ENCODE measurements around the gene GSS. TPM values are rescaled to one million over a fixed set of nuclear protein-coding genes. Genes with fewer than 3 reads are reported as not detected.

Gene GSS
- total and polyA plus RNA-seq, 2 donors (not counting 1 experiment from before 2014, with no cell fraction given), result 55.3 to 71.3 TPM

GRCh38 chr20:34983089-34983820 lies 27.6 kb upstream of the GSS start:
- Histone ChIP-seq H3K4me1 (ENCODE audit: control insufficient read depth, extremely low read depth, insufficient read depth, low read length) (no peaks in the 10 kb centered on the region), H3K27me3 (ENCODE audit: control insufficient read depth, insufficient read depth, low read length) (no peaks in the 10 kb centered on the region), H3K4me3 (replicated peaks in 1 of 4; ENCODE audit: control extremely low read depth in 1 of 4, insufficient read depth in 1 of 4, low read depth in 3 of 4, low read length in 4 of 4) (no peak overlapping the region), H4K20me1 (ENCODE audit: control insufficient read depth, extremely low read depth, insufficient read depth, low read length) (no peaks in the 10 kb centered on the region), H2AFZ (ENCODE audit: low read length) (no peak overlapping the region), H3K9ac (ENCODE audit: insufficient read depth, low read length) (no peak overlapping the region), H3K9me3 (ENCODE audit: control insufficient read depth, insufficient read depth, low read depth, low read length) (no peaks in the 10 kb centered on the region), H3K36me3 (ENCODE audit: control insufficient read depth, insufficient read depth, low read length) (no peaks in the 10 kb centered on the region), H3K27ac (ENCODE audit: insufficient read depth, low read length) (no peak overlapping the region), H3K79me2 (ENCODE audit: control insufficient read depth, insufficient read depth, low read length) (no peaks in the 10 kb centered on the region), H3K4me2 (ENCODE audit: extremely low read depth, insufficient read depth, low read length) (no peak overlapping the region)
- no peak for DNase-seq (ENCODE audit: low read depth in 2 of 2)
- TF ChIP-seq EZH2 (IDR thresholded peaks at IDR 0.05; ENCODE audit: low read length, missing control alignments) (no peak), CTCF (conservative IDR thresholded peaks at IDR 0.05 in 1 of 2, IDR thresholded peaks at IDR 0.05 in 1 of 2; ENCODE audit: low read depth in 1 of 2, low read length in 2 of 2) (no peak)

GRCh38 chr20:34982270-34983088 lies 26.9 kb upstream of the GSS start:
- Histone ChIP-seq H3K4me1 (ENCODE audit: control insufficient read depth, extremely low read depth, insufficient read depth, low read length) (no peaks in the 10 kb centered on the region), H3K4me2 (ENCODE audit: extremely low read depth, insufficient read depth, low read length) (no peak overlapping the region)
- DNase-seq (ENCODE audit: low read depth in 2 of 2), result no peak

More at GRCh38 chr20:34982270-34983088, 26.9 kb upstream of the GSS start:
- Histone ChIP-seq H3K9ac (ENCODE audit: insufficient read depth, low read length) (no peak overlapping the region), H3K79me2 (ENCODE audit: control insufficient read depth, insufficient read depth, low read length) (no peaks in the 10 kb centered on the region), H3K4me3 (replicated peaks in 1 of 4; ENCODE audit: control extremely low read depth in 1 of 4, insufficient read depth in 1 of 4, low read depth in 3 of 4, low read length in 4 of 4) (no peak overlapping the region), H3K27ac (ENCODE audit: insufficient read depth, low read length) (no peak overlapping the region), H2AFZ (ENCODE audit: low read length) (no peak overlapping the region), H3K27me3 (ENCODE audit: control insufficient read depth, insufficient read depth, low read length) (no peaks in the 10 kb centered on the region), H4K20me1 (ENCODE audit: control insufficient read depth, extremely low read depth, insufficient read depth, low read length) (no peaks in the 10 kb centered on the region), H3K9me3 (ENCODE audit: control insufficient read depth, insufficient read depth, low read depth, low read length) (no peaks in the 10 kb centered on the region), H3K36me3 (ENCODE audit: control insufficient read depth, insufficient read depth, low read length) (no peaks in the 10 kb centered on the region)
- TF ChIP-seq CTCF (conservative IDR thresholded peaks at IDR 0.05 in 1 of 2, IDR thresholded peaks at IDR 0.05 in 1 of 2; ENCODE audit: low read depth in 1 of 2, low read length in 2 of 2), result no peak
- no peak for TF ChIP-seq EZH2 (IDR thresholded peaks at IDR 0.05; ENCODE audit: low read length, missing control alignments)
